Measurements from ENCODE around the gene GLYAT. TPM values are rescaled to one million over a fixed set of nuclear protein-coding genes. Genes with fewer than 3 reads are reported as not detected.

Gene GLYAT
- total RNA-seq, 1 experiment from 2014 or later, result not detected

GRCh38 chr11:58671983-58672633 is 59.6 kb downstream of the GLYAT start (continued):
- no peak for TF ChIP-seq SP1 (IDR thresholded peaks at IDR 0.05; ENCODE audit: low read depth)
- TF ChIP-seq SIN3A (IDR thresholded peaks at IDR 0.05; ENCODE audit: low read depth), result no peak
- no peak for TF ChIP-seq RAD21 (IDR thresholded peaks at IDR 0.05; ENCODE audit: low read depth)
- no peak for TF ChIP-seq JUND (IDR thresholded peaks at IDR 0.05)
- no peak for TF ChIP-seq POLR2AphosphoS5 (IDR thresholded peaks at IDR 0.05; ENCODE audit: low read depth, low read length)
- TF ChIP-seq ZBTB33 (IDR thresholded peaks at IDR 0.05; ENCODE audit: extremely low read depth, insufficient replicate concordance, low read length), result no peak
- no peak for TF ChIP-seq YY1 (IDR thresholded peaks at IDR 0.05; ENCODE audit: extremely low read depth, insufficient replicate concordance, low read depth, low read length)

- Histone ChIP-seq H3K4me2 (ENCODE audit: low read length) (peak overlapping the region; percentile 66), H2AFZ (ENCODE audit: low read depth, low read length, poor library complexity, severe bottlenecking) (no peak overlapping the region), H3K4me1 (ENCODE audit: control insufficient read depth in 1 of 2, insufficient read depth in 2 of 2, low read length in 2 of 2) (peaks cover 22 to 24% of the 10 kb centered on the region in 2 experiments), H3K27ac (ENCODE audit: low read depth, low read length) (no peak overlapping the region), H3K9me3 (ENCODE audit: control insufficient read depth in 1 of 2, insufficient read depth in 1 of 2, low read depth in 1 of 2, low read length in 2 of 2) (no peaks in the 10 kb centered on the region), H3K79me2 (ENCODE audit: insufficient read depth, low read length) (no peaks in the 10 kb centered on the region), H3K4me3 (replicated peaks in 1 of 2; ENCODE audit: low read depth in 1 of 2, low read length in 2 of 2) (peak overlapping the region in 1 of 2 experiments; percentile 25; a peak in 1 of 4 replicates), H3K9me2 (ENCODE audit: insufficient read depth) (no peaks in the 10 kb centered on the region), H3K27me3 (ENCODE audit: insufficient read depth, low read length) (no peaks in the 10 kb centered on the region), H3K9ac (ENCODE audit: low read length) (no peak overlapping the region; the same call in 1 of the 2 replicates), H4K20me1 (ENCODE audit: insufficient read depth) (no peaks in the 10 kb centered on the region), H3K36me3 (ENCODE audit: control insufficient read depth in 1 of 2, insufficient read depth in 2 of 2, low read length in 2 of 2) (no peaks in the 10 kb centered on the region)
- no peak for DNase-seq (ENCODE audit: low read depth, low spot score)
- peak; percentile 56 for ATAC-seq
- POLR2A ChIA-PET, result no interaction called here
- RAD21 ChIA-PET (ENCODE audit: low non-redundant PET in 1 of 2, low total read pairs in 2 of 2, uncharacterized antibody in 2 of 2, unreplicated experiment in 2 of 2), result no interaction called here
- BruUV-seq (replicated peaks), result no TSS peak
- CTCF ChIA-PET, result interaction anchor here (1.0 to 1.7 kb wide), 3 partner anchors 16 to 129 kb away, joined by 3 to 7 read pairs (median 6); no protein-coding TSS in a partner anchor
- intact Hi-C loops (cut with micrococcal nuclease), result loop anchor here (10.0 kb wide), 1 partner anchor 395 kb away; no protein-coding TSS in a partner anchor
- no peak for TF ChIP-seq SIN3A (IDR thresholded peaks at IDR 0.05; ENCODE audit: low read depth)
- TF ChIP-seq POLR2A (IDR thresholded peaks at IDR 0.05; ENCODE audit: borderline replicate concordance, extremely low read depth, insufficient read depth, insufficient read length), result no peak
- no peak for TF ChIP-seq CBX3 (IDR thresholded peaks at IDR 0.05; ENCODE audit: low read depth)
- TF ChIP-seq TCF7L2 (IDR thresholded peaks at IDR 0.05; ENCODE audit: borderline replicate concordance, extremely low read depth, insufficient read depth, insufficient read length), result no peak
- TF ChIP-seq POLR2AphosphoS5 (IDR thresholded peaks at IDR 0.05; ENCODE audit: low read depth, low read length), result no peak
- TF ChIP-seq RAD21 (IDR thresholded peaks at IDR 0.05; ENCODE audit: low read depth), result no peak
- TF ChIP-seq ZBTB33 (IDR thresholded peaks at IDR 0.05; ENCODE audit: extremely low read depth, insufficient replicate concordance, low read length), result no peak
- TF ChIP-seq EGR1 (IDR thresholded peaks at IDR 0.05; ENCODE audit: low read depth), result no peak
- no peak for TF ChIP-seq ATF3 (IDR thresholded peaks at IDR 0.05)
- no peak for TF ChIP-seq ZFX (IDR thresholded peaks at IDR 0.05)
- TF ChIP-seq FOSL1 (IDR thresholded peaks at IDR 0.05; ENCODE audit: low read depth), result no peak
- TF ChIP-seq SRF (IDR thresholded peaks at IDR 0.05; ENCODE audit: low read depth), result no peak
- no peak for TF ChIP-seq JUND (IDR thresholded peaks at IDR 0.05)
- no peak for TF ChIP-seq REST (IDR thresholded peaks at IDR 0.05; ENCODE audit: low read depth)
Observed at GRCh38 chr11:58659910-58660570, 71.7 kb downstream of the GLYAT start.

Measured in HCT116 (cell line).